ENCODE data around the gene RGS3. TPM values are rescaled to one million over a fixed set of nuclear protein-coding genes. Genes with fewer than 3 reads are reported as not detected.

Gene RGS3
- total RNA-seq, 6 donors from 2014 or later, result 60.3 to 93.2 (median 72.6) TPM

DNA sequence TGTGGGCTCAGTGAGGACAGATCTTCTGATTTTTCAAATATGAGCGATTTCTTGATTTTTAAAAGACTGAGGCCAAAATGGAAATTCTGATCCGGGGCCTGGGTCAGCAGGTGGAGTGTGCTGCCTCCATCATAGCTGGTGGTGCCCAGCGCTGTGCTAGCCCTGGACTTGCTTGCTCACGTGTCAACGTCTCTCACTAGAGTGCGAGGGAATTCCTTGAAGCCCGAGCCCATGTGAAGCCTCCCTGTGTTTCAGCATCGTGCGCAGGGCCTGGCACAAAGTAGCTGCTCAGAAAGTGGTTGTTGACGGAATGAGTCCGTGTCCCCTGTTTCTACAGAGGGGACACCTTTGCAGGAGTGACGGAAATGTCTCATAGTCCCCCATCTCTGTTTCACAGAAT, 50.5 kb downstream of the RGS3 start:
- H3K36me3 ChIP-seq, result peaks cover 0 to 22% (median 11%) of the 10 kb centered on the region in 4 donors
- ATAC-seq (ENCODE audit: low FRiP score in 2 of 2), result no peak
- TF ChIP-seq POLR2A (IDR thresholded peaks at IDR 0.05) (no peak), POLR2AphosphoS5 (IDR thresholded peaks at IDR 0.05) (no peak), EP300 (IDR thresholded peaks at IDR 0.05) (no peak)
- TF ChIP-seq, protein P1, sequence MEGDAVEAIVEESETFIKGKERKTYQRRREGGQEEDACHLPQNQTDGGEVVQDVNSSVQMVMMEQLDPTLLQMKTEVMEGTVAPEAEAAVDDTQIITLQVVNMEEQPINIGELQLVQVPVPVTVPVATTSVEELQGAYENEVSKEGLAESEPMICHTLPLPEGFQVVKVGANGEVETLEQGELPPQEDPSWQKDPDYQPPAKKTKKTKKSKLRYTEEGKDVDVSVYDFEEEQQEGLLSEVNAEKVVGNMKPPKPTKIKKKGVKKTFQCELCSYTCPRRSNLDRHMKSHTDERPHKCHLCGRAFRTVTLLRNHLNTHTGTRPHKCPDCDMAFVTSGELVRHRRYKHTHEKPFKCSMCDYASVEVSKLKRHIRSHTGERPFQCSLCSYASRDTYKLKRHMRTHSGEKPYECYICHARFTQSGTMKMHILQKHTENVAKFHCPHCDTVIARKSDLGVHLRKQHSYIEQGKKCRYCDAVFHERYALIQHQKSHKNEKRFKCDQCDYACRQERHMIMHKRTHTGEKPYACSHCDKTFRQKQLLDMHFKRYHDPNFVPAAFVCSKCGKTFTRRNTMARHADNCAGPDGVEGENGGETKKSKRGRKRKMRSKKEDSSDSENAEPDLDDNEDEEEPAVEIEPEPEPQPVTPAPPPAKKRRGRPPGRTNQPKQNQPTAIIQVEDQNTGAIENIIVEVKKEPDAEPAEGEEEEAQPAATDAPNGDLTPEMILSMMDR (IDR thresholded peaks at IDR 0.05), result no peak
- no peak overlapping the region for H3K4me3 ChIP-seq
- WGBS, 2 donors, result 97 to 100% methylated on average over 3 to 12 of the region's 12 CpGs
- H3K9me3 ChIP-seq, result no peaks in the 10 kb centered on the region
- no peak overlapping the region for H3K27ac ChIP-seq
- H3K27me3 ChIP-seq, result no peaks in the 10 kb centered on the region
- peaks cover 3 to 20% (median 14%) of the 10 kb centered on the region in 4 donors for H3K4me1 ChIP-seq
- no peak for DNase-seq

DNA sequence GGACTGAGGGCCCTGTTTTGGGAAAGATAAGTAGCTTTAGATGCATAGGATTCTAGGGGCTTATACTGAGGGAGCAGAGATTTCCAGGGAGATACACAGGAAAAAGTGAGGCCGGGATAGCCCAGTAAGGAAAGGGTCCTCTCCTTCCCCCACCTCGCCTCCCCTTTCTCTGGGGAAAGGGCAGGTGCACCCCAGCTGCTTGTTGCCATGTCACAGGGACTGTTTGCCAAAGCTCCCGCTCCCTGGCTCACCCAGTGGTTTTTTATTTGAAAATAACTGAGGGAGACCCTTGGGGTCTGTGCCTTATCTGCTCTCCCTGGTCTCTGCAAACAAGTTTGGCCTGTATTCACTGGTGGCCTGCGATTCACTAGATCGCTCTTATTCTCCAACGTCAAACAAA, 51.2 kb downstream of the RGS3 start:
- H3K27ac ChIP-seq, result no peak overlapping the region
- ATAC-seq (ENCODE audit: low FRiP score in 2 of 2) (no peak), DNase-seq (no peak)
- peaks cover 4 to 18% (median 15%) of the 10 kb centered on the region in 4 donors for H3K4me1 ChIP-seq
- no peaks in the 10 kb centered on the region for H3K9me3 ChIP-seq
- TF ChIP-seq POLR2A (IDR thresholded peaks at IDR 0.05) (no peak), POLR2AphosphoS5 (IDR thresholded peaks at IDR 0.05) (no peak), EP300 (IDR thresholded peaks at IDR 0.05) (no peak)
- TF ChIP-seq, protein P1 (IDR thresholded peaks at IDR 0.05), result no peak
- 85 to 87% methylated on average over 5 to 6 of the region's 6 CpGs for WGBS, 2 donors
- peaks cover 0 to 25% (median 11%) of the 10 kb centered on the region in 4 donors for H3K36me3 ChIP-seq
- H3K27me3 ChIP-seq, result no peaks in the 10 kb centered on the region
- H3K4me3 ChIP-seq, result no peak overlapping the region

DNA sequence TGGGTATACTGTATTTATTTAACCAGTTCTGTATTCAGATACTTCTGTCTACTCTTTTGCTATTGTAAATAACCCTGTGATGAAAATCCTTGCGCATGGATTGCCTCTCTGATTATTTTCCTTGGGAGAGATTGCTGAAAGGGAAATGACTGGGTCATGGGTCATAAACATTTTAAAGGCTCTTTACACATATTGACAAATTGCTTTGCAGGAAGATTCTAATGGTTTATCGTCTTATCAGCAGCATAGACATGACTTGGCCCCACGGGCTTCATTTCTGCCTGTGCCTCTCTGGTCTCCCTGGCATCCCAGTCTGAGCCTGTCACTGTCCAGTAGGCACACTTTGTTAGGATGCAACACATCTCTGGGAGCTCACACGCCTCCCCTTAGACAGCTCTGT, 52.3 kb downstream of the RGS3 start:
- no peak overlapping the region for H3K27ac ChIP-seq
- 62 to 78% methylated on average over 4 of the region's 4 CpGs for WGBS, 2 donors
- peaks cover 7 to 20% (median 14%) of the 10 kb centered on the region in 4 donors for H3K4me1 ChIP-seq
- peaks cover 0 to 28% (median 11%) of the 10 kb centered on the region in 4 donors for H3K36me3 ChIP-seq
- no peak for ATAC-seq (ENCODE audit: low FRiP score in 2 of 2)
- H3K4me3 ChIP-seq, result no peak overlapping the region
- H3K27me3 ChIP-seq, result no peaks in the 10 kb centered on the region
- DNase-seq, result no peak
- no peaks in the 10 kb centered on the region for H3K9me3 ChIP-seq
- TF ChIP-seq POLR2A (IDR thresholded peaks at IDR 0.05) (no peak), POLR2AphosphoS5 (IDR thresholded peaks at IDR 0.05) (no peak), EP300 (IDR thresholded peaks at IDR 0.05) (no peak)
- TF ChIP-seq, protein P1 (IDR thresholded peaks at IDR 0.05), result no peak

DNA sequence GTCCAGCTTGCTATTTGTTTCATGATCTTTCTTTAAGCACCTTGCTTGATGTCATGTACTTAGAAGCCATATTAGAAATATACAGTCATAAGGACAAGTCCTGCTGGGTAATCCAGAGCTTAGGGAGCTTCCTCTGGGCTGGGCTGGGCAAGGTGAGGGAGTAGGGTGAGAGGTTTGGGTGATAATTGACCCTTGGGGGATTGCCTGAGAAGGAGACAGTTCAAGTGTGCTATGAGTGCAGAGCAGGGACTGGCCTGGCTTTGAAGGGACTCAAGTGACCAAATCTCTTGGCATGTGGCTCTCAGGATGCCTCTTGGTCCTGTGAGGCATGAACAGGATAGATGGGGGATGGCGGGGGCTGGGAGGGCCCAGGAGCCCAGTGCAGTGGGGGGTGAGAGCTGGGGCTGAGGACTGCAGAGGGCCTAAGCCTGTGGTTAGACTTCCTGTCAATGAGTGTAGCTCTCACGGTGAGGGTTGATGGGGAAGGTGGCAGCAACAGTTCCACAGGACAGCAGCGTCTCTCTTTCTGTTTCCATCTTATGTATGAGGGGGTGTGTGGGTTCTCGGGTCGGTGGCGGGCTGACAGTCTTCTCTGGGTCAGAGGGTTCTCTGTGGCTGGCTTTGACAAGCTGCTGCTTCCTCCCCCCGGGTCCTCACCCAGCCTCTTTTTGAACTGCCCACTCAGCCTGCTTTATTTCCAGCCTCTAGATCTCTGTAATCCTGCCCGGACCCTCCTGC, 53.5 kb downstream of the RGS3 start:
- Histone ChIP-seq H3K27me3 (no peaks in the 10 kb centered on the region), H3K4me1 (peaks cover 5 to 18% (median 9%) of the 10 kb centered on the region in 4 donors), H3K9me3 (no peaks in the 10 kb centered on the region), H3K4me3 (peak overlapping the region in 2 of 4 donors; percentile 15 to 25), H3K27ac (peak overlapping the region in 3 of 4 donors; percentile 28 to 57 (median 42)), H3K36me3 (peaks cover 0 to 29% (median 13%) of the 10 kb centered on the region in 4 donors)
- ATAC-seq (ENCODE audit: low FRiP score in 2 of 2) (peak; percentile 37 to 53), DNase-seq (peak in 1 of 2 donors; percentile 37)
- 53 to 56% methylated on average over 8 of the region's 8 CpGs for WGBS, 2 donors
- TF ChIP-seq EP300 (IDR thresholded peaks at IDR 0.05) (no peak), POLR2AphosphoS5 (IDR thresholded peaks at IDR 0.05) (peak in 1 of 2 donors; percentile 41)

DNA sequence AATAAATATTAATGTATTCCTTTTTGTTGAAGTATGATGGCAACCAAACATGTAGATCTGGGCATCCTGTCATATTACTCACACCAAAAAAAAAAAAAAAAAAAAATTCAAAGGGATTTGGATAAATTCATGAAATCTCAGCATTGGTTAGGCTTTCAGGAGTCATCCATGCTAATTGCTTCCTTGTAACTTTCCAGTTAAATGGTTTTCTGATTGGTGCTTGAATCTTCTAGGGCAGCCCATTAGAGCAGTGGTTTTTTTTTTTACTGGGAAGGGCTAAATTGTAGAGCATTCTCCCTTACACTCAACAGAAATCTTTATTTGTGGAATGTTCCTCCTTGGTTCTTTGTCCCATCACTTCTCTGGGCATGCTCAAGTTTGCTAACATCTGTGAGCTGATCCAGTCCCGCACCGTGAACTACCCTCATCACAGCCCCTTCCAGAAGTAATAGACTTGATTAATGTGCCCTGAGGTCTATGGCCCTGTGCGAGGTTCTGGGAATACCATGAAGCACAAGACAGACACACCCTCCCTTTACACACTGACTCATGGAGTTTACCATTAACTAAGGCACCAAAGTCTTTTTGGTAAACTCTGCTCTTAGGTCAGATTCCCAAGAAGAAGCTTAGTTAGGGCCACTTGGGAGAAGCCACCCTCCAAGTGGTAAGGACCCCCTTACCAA, 56.0 kb downstream of the RGS3 start:
- Histone ChIP-seq H3K36me3 (peaks cover 0 to 25% (median 11%) of the 10 kb centered on the region in 4 donors), H3K4me3 (no peak overlapping the region), H3K9me3 (no peaks in the 10 kb centered on the region), H3K4me1 (peaks cover 29 to 44% (median 31%) of the 10 kb centered on the region in 4 donors), H3K27me3 (no peaks in the 10 kb centered on the region), H3K27ac (peak overlapping the region in 1 of 4 donors; percentile 35)
- TF ChIP-seq, protein P1 (IDR thresholded peaks at IDR 0.05), result no peak
- no peak for TF ChIP-seq POLR2AphosphoS5 (IDR thresholded peaks at IDR 0.05)
- TF ChIP-seq EP300 (IDR thresholded peaks at IDR 0.05), result no peak
- TF ChIP-seq POLR2A (IDR thresholded peaks at IDR 0.05), result no peak
- ATAC-seq (ENCODE audit: low FRiP score in 2 of 2) (no peak), DNase-seq (no peak)
- WGBS, 2 donors, result 84 to 92% methylated on average over 3 of the region's 3 CpGs
